HUES64 (cell line): ENCODE data around the gene ABHD14A.

Experiments used
- H3K27ac ChIP-seq: 2 replicates; pipeline ENCODE4 v1.7.0; 2013; ENCODE audit warnings: low read depth, low read length, inconsistent platforms
- H3K27me3 ChIP-seq: 2 replicates; pipeline ENCODE4 v1.6.1; 2013; ENCODE audit warnings: mild to moderate bottlenecking, low read length; ENCODE audit not compliant: insufficient read depth
- H3K36me3 ChIP-seq: 2 replicates; pipeline ENCODE4 v1.6.1; 2013; ENCODE audit warnings: mild to moderate bottlenecking, low read length; ENCODE audit not compliant: insufficient read depth
- H3K4me1 ChIP-seq: 2 replicates; pipeline ENCODE4 v1.6.1; 2013; ENCODE audit warnings: mild to moderate bottlenecking, low read length, moderate library complexity; ENCODE audit not compliant: insufficient read depth
- H3K4me3 ChIP-seq: 2 replicates; pipeline ENCODE4 v1.5.1; 2013; ENCODE audit warnings: mild to moderate bottlenecking, low read length, moderate library complexity
- H3K9ac ChIP-seq: 2 replicates; pipeline ENCODE4 v1.6.1; 2013; ENCODE audit warnings: mild to moderate bottlenecking, low read depth, low read length
- H3K9me3 ChIP-seq: 2 replicates; pipeline ENCODE4 v1.6.1; 2013; ENCODE audit warnings: low read depth, low read length; ENCODE audit not compliant: insufficient read depth
- WGBS: fragments of 150-250, 120-280 bp; methylation state at CpG from one replicate; pipeline ENCODE4 v1.1.7; 2013; ENCODE audit warnings: missing lambda C conversion rate; 5-methylcytosine and 5-hydroxymethylcytosine counted together

The ABHD14A gene

DNA sequence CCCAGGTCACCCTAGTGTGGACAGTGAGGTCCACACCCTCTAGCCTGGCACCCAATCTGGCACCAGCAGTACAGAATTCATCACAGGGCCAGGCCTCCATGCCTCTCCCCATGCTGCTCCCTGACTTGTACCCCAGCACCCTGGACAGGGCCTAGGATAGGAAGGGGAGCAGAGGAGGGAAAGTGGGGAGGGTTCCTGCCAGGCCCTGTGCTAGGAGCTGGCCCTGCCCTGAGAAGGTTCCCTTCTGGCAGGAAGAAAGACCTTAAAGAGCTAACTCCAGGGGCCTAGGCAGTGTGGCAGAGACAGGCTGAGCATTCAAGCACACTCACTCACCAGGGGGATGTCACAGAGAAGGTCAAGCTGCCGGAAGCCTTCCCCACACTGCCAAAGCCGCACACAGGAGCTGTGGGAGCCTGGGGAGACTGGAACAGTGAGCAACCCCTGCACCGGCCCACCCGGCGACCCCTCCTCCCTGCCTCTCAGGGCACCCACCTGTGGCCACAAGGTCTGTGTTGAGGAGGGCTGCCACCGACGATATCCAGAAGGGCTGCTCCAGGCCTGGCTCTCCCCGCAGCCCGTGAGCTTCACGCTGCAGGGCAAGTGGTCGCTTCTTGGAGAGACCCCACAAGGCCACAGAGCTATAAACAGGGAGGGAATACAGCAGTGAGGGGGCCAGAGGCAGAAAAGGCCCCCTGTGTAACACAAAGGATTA lies 40.6 kb upstream of the ABHD14A start:
- H3K27me3 ChIP-seq = no peaks in the 10 kb centered on the region
- no peak overlapping the region for H3K27ac ChIP-seq
- H3K4me1 ChIP-seq = no peaks in the 10 kb centered on the region
- no peak overlapping the region for H3K9ac ChIP-seq
- peaks cover 72% of the 10 kb centered on the region for H3K36me3 ChIP-seq
- 95% methylated on average over 11 of the region's 11 CpGs for WGBS
- H3K9me3 ChIP-seq = no peaks in the 10 kb centered on the region
- no peak overlapping the region for H3K4me3 ChIP-seq

DNA sequence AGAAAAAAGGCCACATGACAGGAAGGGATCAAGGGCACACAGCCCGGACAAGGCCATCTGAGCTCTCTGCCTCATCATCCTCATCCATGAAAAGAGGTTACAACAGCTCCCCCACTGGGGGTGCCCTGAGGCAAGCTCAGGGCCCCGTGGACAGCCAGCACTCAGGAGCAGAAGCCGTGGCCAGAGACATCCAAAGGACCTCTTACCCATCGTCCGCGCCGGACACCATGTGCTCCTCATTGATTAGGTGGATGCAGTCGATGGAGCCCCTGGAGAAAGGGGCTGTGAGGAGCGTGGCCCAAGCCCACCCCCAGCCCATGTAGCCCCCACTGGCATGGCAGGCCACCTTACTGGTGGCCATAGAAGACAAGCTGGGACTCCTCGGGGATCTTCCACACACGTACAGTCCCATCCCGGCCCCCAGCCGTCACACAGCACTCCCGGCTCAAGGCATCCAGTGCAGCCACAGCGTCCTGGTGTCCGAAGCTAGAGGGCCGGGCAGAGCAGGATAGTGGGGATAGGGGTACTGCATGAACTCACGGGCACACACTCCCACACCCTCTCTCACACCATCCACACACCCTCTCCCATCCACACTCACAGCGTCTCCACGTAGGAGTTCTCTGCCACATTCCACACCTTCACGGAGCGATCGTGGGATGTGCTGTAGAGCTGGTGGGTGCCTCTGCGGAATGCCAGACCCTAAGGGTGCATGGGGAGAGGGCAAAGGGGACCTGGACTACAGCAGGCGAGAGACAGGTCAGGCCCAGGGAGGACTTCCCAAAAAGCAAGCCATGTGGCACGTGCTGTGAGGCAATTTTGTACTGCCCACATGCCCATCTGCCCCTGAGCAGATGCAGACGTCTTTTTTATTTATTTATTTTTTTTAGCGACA lies 39.6 kb upstream of the ABHD14A start:
- no peaks in the 10 kb centered on the region for H3K9me3 ChIP-seq
- H3K4me1 ChIP-seq = no peaks in the 10 kb centered on the region
- WGBS = 95% methylated on average over 28 of the region's 28 CpGs
- H3K36me3 ChIP-seq = peaks cover 77% of the 10 kb centered on the region
- H3K4me3 ChIP-seq = no peak overlapping the region
- no peak overlapping the region for H3K27ac ChIP-seq
- H3K27me3 ChIP-seq = no peaks in the 10 kb centered on the region
- no peak overlapping the region for H3K9ac ChIP-seq

DNA sequence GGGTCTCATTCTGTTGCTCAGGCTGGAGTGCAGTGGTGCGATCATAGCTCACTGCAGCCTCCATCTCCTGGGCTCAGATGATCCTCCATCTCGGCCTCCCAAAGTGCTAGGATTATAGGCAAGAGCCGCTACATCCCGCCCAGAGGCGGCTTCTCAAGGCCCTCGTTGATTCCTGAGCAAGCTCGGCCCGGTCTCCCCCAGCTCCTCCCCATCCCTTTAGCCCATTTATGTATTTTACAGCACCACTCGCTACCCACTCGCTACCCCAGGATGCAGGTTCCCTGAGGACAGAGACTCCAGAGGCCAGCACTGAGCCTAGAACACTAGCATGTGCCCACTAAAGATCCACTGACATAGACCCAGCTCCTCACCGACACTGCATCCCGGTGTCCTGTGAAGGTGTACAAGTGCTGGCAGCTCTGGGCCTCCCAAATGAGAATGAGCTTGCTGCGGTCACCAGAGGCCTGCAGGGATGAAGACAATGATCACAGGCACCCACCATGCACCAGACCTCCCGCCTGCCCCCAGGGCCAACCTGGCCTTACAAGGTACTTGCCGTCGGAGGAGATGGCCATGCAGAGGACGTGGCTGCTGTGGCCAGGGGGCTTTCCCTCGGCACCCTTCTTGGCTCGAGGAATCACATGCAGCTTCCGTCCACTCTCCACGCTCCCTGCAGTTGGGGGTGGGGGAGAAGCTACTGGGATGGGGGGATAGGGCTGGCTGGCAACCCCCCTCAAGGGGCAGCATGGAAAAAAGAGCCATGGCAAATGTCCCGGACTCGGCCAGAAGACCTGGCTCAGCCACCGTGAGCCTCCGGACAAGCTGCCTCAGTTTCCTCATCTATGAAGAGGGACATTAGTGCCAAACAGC lies 38.7 kb upstream of the ABHD14A start:
- Histone ChIP-seq H3K36me3 (peaks cover 77% of the 10 kb centered on the region), H3K9me3 (no peaks in the 10 kb centered on the region), H3K27ac (no peak overlapping the region), H3K4me1 (no peaks in the 10 kb centered on the region), H3K27me3 (no peaks in the 10 kb centered on the region), H3K9ac (no peak overlapping the region), H3K4me3 (no peak overlapping the region)
- WGBS = 95% methylated on average over 25 of the region's 25 CpGs

DNA sequence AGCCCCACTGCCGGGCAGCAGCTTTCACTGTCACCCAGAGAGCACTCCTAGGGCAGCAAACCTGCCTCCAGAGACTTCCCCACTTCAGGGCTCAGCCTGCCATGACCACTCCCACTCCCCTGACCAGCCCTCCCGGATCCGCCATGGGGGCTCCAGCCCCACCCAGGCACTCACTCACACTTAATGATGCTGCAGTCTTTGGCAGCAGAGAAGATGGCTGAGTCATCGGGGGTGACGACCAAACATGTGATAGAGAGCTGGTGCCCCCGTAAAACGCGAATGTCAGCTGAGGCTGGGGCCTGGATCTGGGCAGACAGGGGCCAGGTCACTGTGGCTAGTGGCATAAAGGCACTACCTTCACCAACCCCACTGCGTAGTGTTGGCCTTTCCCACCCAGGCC lies 37.9 kb upstream of the ABHD14A start:
- Histone ChIP-seq H3K27me3 (no peaks in the 10 kb centered on the region), H3K4me3 (no peak overlapping the region), H3K9ac (no peak overlapping the region), H3K4me1 (no peaks in the 10 kb centered on the region), H3K27ac (no peak overlapping the region), H3K36me3 (peaks cover 74% of the 10 kb centered on the region), H3K9me3 (no peaks in the 10 kb centered on the region)
- 95% methylated on average over 9 of the region's 9 CpGs for WGBS

DNA sequence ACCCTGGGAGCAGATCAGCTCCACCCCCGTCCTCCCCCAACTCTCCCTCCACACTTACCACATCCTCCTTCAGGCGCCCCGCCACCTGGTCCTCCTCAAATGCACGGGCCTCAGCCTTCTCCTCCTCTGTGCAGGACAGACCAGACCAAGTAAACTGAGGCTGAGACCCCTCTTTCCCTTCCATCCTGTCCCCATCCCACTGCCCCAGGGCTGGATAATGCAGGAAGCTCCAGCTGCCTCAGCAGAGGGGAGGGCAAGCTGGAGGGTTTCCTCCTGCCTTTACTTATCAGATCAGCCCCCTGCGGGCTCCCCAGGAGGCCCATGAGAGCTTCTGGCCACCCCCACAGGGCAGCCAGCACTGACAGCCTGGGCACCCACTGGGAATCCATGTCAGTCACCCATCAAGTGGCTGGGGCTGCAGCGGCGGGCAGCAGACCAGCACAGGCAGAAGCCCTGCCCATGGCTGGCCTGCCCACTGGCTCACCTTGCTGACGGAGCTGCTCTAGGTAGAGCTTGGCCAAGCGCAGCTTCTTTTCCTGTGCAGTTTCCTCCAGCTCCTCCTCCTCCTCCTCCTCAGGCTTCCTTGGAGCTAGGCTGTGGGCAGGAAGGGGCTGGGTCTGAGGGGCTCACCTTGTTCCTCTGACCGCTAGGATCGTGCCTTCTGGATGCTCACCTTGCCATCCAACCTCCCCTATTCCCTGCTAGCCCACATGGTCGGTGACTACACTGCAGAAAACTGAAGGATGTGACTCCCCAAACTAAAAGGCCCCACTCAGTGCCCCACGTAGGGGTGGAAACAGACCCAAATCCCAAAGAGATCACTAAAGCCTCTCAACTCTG lies 37.0 kb upstream of the ABHD14A start:
- WGBS = 93% methylated on average over 13 of the region's 13 CpGs
- Histone ChIP-seq H3K4me3 (no peak overlapping the region), H3K27me3 (no peaks in the 10 kb centered on the region; the same call in 1 of the 2 replicates), H3K4me1 (peaks cover 4% of the 10 kb centered on the region; the same call in 1 of the 2 replicates), H3K36me3 (peaks cover 69% of the 10 kb centered on the region), H3K9ac (no peak overlapping the region), H3K27ac (no peak overlapping the region), H3K9me3 (no peaks in the 10 kb centered on the region)

DNA sequence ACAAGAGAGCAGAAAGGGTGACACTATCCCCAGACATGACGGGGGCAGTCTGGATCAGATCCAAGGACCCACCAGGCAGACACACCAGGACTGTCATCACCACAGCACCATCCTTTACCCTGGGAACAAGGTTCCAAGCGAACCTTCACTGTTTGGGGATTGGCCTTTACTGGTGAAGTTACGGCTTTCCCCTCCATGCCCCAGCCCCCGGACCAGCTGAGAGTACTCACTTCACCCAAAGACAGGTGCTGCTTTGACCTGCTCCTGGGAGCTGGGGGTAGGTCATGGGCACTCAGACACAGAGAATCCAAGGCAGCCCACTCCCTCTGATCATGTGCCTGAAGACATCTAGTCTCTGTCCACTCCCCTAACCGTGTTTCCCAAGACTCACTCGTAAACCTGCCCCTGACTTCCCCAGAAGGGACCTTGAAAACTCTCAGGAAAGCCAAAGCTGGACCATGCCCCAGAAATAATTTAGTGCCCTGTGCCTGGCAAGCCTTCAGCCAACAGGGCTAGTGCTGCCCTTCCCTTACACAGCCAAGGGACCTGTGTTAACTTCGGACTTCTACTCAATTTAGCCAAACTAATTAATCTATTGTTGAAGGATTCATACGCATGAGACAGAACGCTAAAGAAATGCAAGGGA lies 36.0 kb upstream of the ABHD14A start:
- peaks cover 4% of the 10 kb centered on the region; the same call in 1 of the 2 replicates for H3K4me1 ChIP-seq
- no peaks in the 10 kb centered on the region for H3K9me3 ChIP-seq
- H3K4me3 ChIP-seq = no peak overlapping the region
- 93% methylated on average over 9 of the region's 9 CpGs for WGBS
- peaks cover 59% of the 10 kb centered on the region for H3K36me3 ChIP-seq
- no peak overlapping the region for H3K9ac ChIP-seq
- no peak overlapping the region for H3K27ac ChIP-seq
- no peaks in the 10 kb centered on the region; the same call in 1 of the 2 replicates for H3K27me3 ChIP-seq

DNA sequence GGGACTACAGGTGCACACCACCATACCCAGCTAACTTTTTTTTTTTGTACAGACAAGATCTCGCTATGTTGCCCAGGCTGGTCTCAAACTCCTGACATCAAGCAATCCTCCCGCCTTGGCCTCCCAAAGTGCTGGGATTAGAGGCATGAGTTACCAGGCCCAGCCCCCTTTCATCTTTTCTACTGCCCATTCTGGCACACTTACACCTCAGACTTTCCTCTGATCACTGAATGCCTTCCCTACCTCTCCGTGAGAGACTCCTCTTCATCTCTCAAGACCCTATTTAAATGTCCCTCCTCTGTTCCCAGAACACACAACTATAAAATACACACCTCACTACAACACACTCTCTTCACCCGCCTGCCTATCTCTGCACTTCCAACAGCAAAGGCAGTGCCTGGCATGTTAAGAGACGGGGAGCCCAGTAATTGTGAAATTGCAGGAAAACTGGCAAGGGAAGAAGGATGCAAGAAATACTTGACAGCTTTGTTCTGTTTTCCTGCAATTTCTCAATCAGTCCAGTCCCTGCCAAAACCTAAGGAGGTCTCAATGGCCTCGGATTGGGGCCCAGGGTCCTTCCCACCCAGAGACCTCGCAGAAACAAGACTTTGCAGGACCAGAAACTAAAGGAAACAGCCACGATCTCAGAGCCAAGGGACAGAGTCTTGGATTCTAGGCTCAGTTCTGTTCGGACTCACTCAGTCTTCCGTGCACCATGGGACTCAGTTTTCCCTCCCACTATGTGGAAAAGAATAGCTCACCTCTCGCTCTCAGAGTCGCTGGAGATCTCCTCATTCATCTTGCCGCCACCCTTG lies 34.0 kb upstream of the ABHD14A start:
- peak overlapping the region; percentile 84 for H3K4me3 ChIP-seq
- H3K9ac ChIP-seq = peak overlapping the region; percentile 82
- peaks cover 40% of the 10 kb centered on the region for H3K36me3 ChIP-seq
- WGBS = 30% methylated on average over 13 of the region's 13 CpGs
- H3K27ac ChIP-seq = no peak overlapping the region
- H3K4me1 ChIP-seq = peaks cover 4% of the 10 kb centered on the region; the same call in 1 of the 2 replicates
- no peaks in the 10 kb centered on the region; the same call in 1 of the 2 replicates for H3K27me3 ChIP-seq
- H3K9me3 ChIP-seq = no peaks in the 10 kb centered on the region

DNA sequence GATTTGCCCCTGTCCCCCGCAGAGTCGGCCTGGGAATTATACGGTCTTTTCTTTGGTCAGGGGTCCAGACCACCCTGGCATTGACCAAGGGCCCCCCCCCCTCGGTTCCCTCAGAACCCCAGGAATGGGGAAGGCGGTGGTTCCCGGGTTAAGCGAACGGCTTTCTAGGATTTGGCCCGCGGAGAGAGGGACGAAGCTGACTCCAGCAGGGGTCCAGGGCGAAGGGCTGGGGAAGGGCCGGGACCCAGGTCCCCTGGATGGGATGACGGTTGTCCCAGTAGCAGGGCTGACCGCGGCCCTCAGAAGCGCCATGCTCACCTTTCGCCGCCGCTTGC lies 33.4 kb upstream of the ABHD14A start:
- peak overlapping the region; percentile 63; the same call in 1 of the 2 replicates for H3K27ac ChIP-seq
- WGBS = under 1% methylated on average over 19 of the region's 20 CpGs

DNA sequence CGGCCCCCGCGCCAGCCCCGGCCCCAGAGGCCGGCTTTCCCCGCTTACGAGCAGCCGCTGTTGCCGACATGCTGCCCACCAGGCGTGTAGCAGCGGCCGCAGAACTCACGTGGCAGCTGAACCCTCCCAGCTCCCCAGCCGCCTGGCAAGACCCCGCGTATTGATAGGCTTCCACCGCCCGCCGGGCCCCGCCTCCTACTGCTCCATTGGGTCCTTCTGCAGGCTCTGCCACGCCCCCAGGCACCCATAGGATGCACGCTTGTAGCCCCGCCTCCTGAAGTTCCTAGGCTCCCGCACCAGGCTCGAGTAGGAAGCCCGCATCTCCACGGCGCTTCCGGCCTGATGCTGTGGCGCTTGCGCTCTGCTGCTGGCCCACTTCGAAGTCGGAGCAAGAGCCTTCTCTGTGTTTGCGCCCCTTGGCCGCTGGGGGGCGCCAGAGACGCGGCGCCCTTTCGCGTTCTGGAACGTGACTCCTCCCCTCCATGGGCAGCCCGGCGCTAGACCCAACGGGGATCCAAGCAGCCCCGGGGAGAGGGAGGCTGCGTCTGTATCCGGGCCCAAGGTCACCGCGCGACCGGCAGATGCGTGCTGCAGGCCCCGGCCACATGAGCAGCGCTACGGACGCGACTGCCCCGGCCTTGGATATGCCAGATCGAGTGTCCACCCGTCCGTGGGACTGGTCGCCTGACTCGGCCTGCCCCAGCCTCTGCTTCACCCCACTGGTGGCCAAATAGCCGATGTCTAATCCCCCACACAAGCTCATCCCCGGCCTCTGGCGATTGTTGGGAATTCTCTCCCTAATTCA lies 32.9 kb upstream of the ABHD14A start, which contains the start of the genes PARP3 and RRP9:
PARP3 (plus strand) TSS at position 566 of the 805 bp plus-strand sequence. CDS start 993 bp downstream, outside the sequence.
RRP9 (minus strand) TSS at position 107 of the 805 bp plus-strand sequence; CDS start at position 70, 37 bp downstream.
- Histone ChIP-seq H3K27ac (peak within 1 kb of the TSS; percentile 63; the same call in 1 of the 2 replicates), H3K36me3 (peaks cover 29% of the 10 kb centered on the region)

More for the DNA sequence above, 33.4 kb upstream of the ABHD14A start:
- Histone ChIP-seq H3K9me3 (no peaks in the 10 kb centered on the region), H3K36me3 (peaks cover 34% of the 10 kb centered on the region), H3K27me3 (no peaks in the 10 kb centered on the region; the same call in 1 of the 2 replicates), H3K4me1 (peaks cover 4% of the 10 kb centered on the region; the same call in 1 of the 2 replicates), H3K9ac (peak overlapping the region; percentile 82), H3K4me3 (peak overlapping the region; percentile 84)

More for the DNA sequence above, 32.9 kb upstream of the ABHD14A start, which contains the start of the genes PARP3 and RRP9:
- WGBS = 5% methylated on average over 67 of the region's 67 CpGs
- Histone ChIP-seq H3K4me3 (peak within 1 kb of the TSS; percentile 84), H3K9me3 (no peaks in the 10 kb centered on the region), H3K27me3 (no peaks in the 10 kb centered on the region; the same call in 1 of the 2 replicates), H3K4me1 (peaks cover 4% of the 10 kb centered on the region; the same call in 1 of the 2 replicates), H3K9ac (peak within 1 kb of the TSS; percentile 82)
